Upper lobe of left lung (tissue), 6 donors: ENCODE data around the gene H2AZ2. TPM values are rescaled to one million over a fixed set of nuclear protein-coding genes. Genes with fewer than 3 reads are reported as not detected.
A peak's percentile ranks its signal among the peaks of the same experiment; 100 is the strongest.

Source experiments
- ATAC-seq, 2 donors: fragments of 200-7000 bp; cut with Tn5 transposase; one replicate each; pipeline ENCODE4 v1.9.1; 2022; ENCODE audit warnings: mild to moderate bottlenecking in 2 of 2, moderate library complexity in 2 of 2; ENCODE audit not compliant: low FRiP score in 2 of 2
- DNase-seq, 2 donors: peaks; one replicate each; pipeline ENCODE4 v3.0.0-alpha.2; 2019 to 2020
- H3K27ac ChIP-seq, 4 donors: fragments of 200-600 bp; sonication (generic); one replicate each; pipeline ENCODE4 v1.5.1; 2016 to 2019
- H3K27me3 ChIP-seq, 4 donors: fragments of 200-600 bp; sonication (generic); one replicate each; pipeline ENCODE4 v1.5.1; 2017 to 2019
- H3K36me3 ChIP-seq, 4 donors: fragments of 200-600 bp; sonication (generic); one replicate each; pipeline ENCODE4 v1.5.1; 2016 to 2019
- H3K4me1 ChIP-seq, 4 donors: fragments of 200-600 bp; sonication (generic); one replicate each; pipeline ENCODE4 v1.5.1; 2018 to 2019
- H3K4me3 ChIP-seq, 4 donors: fragments of 200-600 bp; sonication (generic); one replicate each; pipeline ENCODE4 v1.5.1; 2017 to 2019; ENCODE audit warnings: mild to moderate bottlenecking in 2 of 4, moderate library complexity in 1 of 4
- H3K9me3 ChIP-seq, 4 donors: fragments of 200-600 bp; sonication (generic); one replicate each; pipeline ENCODE4 v1.5.1; 2018 to 2019
- CTCF ChIP-seq, 6 experiments: fragments of 450-650 bp in 4 of 6; fragments of 200-600 bp in 2 of 6; sonication (generic) in 2 of 6; IDR thresholded peaks; one replicate each; pipeline ENCODE4 v1.5.1; 2016 to 2019; ENCODE audit warnings: antibody characterized with exemption in 6 of 6
- EP300 ChIP-seq, 4 donors: sonication (generic); formaldehyde crosslinking; IDR thresholded peaks; one replicate each; pipeline ENCODE4 v1.5.1; 2017; ENCODE audit warnings: antibody characterized with exemption in 4 of 4, control low read depth in 2 of 4
- POLR2A ChIP-seq, 4 donors: fragments of 450-650 bp; IDR thresholded peaks; one replicate each; pipeline ENCODE4 v1.5.1; 2016 to 2017; ENCODE audit warnings: antibody characterized with exemption in 4 of 4, mild to moderate bottlenecking in 2 of 4
- POLR2AphosphoS5 ChIP-seq, 2 donors: sonication (generic); formaldehyde crosslinking; IDR thresholded peaks; one replicate each; pipeline ENCODE4 v1.5.1; 2017; ENCODE audit warnings: antibody characterized with exemption in 2 of 2
- WGBS, 2 donors: methylation state at CpG; one replicate each; pipeline ENCODE4 v1.1.5; 2017 to 2018; 5-methylcytosine and 5-hydroxymethylcytosine counted together
- total RNA-seq, 6 donors: library from RNA; depleted of rRNA in 4 of 6; stranded (reverse); fragments of >200 nt in 4 of 6; gene quantifications; one replicate each; pipeline versions ENCODE4 v1.1.0 to v1.2.1, GENCODE V29; 2016 to 2021
- donor health status: DM: no; HTN: no; CAD: no; lungs with moderate emphysema.
- donor health status: DM: no; HTN: yes; CAD: no; lungs with severe emphysema.

The H2AZ2 gene
- total RNA-seq, 6 donors from 2014 or later, result 46.1 to 151 (median 133) TPM

DNA sequence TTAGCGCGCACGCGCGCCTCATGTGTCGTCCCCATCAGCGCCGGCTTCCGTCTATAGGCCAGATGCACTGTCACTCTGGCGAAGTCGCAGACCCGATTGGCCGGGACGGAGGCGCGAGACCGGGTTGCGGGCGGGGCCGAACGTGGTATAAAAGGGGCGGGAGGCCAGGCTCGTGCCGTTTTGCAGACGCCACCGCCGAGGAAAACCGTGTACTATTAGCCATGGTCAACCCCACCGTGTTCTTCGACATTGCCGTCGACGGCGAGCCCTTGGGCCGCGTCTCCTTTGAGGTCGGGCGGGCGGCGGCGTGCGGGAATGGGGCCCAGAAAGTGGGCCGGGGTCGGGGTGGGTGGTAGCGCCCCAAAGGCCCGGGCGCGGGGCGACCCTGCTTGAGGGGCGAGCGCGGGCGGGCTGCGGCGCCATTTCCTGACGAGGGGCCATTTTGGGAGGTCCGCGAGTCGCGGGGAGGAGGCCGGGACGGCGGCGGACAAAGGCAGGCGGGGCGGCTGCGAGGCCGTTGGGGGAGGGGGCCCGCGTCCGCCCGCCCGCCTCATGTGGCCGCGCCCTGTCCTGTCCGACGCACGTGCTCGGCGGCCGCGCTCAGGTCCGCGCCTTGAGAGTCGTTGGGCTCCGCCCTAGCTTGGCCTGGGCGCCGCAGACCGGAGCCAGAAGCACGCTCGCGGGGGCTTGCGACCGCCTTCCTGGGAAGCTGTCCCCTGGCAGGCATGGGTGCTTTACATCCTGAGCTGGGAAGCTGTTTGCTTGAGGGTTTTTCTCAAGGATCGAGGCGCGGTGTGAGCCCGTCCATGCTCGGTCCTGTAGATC lies 51.2 kb downstream of the H2AZ2 start, which contains the start of gene PPIA:
PPIA (plus strand) TSS at position 178 of the 825 bp plus-strand sequence; CDS start at position 222, 44 bp downstream.
- peak; percentile 96 to 97 for ATAC-seq
- TF ChIP-seq EP300 (IDR thresholded peaks at IDR 0.05) (no peak), CTCF (IDR thresholded peaks at IDR 0.05) (peak in 2 of 6 experiments; percentile 5 to 7), POLR2AphosphoS5 (IDR thresholded peaks at IDR 0.05) (peak; percentile 87 to 94), POLR2A (IDR thresholded peaks at IDR 0.05) (peak in 3 of 4 donors; percentile 91 to 97 (median 97))
- 0% methylated on average over 38 to 42 of the region's 99 CpGs for WGBS, 2 donors

GRCh38 chr7:44796034-44796503 lies 51.8 kb downstream of the H2AZ2 start:
- no peak for TF ChIP-seq EP300 (IDR thresholded peaks at IDR 0.05)
- H3K27ac ChIP-seq, result peak overlapping the region; percentile 97 to 100 (median 100)
- peaks cover 11 to 22% (median 16%) of the 10 kb centered on the region in 4 donors for H3K36me3 ChIP-seq
- no peaks in the 10 kb centered on the region for H3K9me3 ChIP-seq
- peak; percentile 31 to 46 for ATAC-seq
- H3K4me1 ChIP-seq, result peaks cover 23 to 37% (median 28%) of the 10 kb centered on the region in 4 donors
- WGBS, 2 donors, result 0% methylated on average over 7 to 15 of the region's 59 CpGs
- H3K4me3 ChIP-seq, result peak overlapping the region; percentile 74 to 80 (median 76)
- H3K27me3 ChIP-seq, result no peaks in the 10 kb centered on the region
- DNase-seq, result no peak

More for the DNA sequence above, 51.2 kb downstream of the H2AZ2 start, which contains the start of gene PPIA:
- H3K27ac ChIP-seq, result peak within 1 kb of the TSS; percentile 97 to 100 (median 100)
- H3K36me3 ChIP-seq, result peaks cover 14 to 29% (median 21%) of the 10 kb centered on the region in 4 donors
- peaks cover 23 to 37% (median 28%) of the 10 kb centered on the region in 4 donors for H3K4me1 ChIP-seq
- no peaks in the 10 kb centered on the region for H3K9me3 ChIP-seq
- peak within 1 kb of the TSS; percentile 74 to 80 (median 76) for H3K4me3 ChIP-seq
- peak; percentile 96 to 99 for DNase-seq
- no peaks in the 10 kb centered on the region for H3K27me3 ChIP-seq

GRCh38 chr7:44794331-44794730 lies 53.6 kb downstream of the H2AZ2 start:
- ATAC-seq (no peak), DNase-seq (no peak)
- no peaks in the 10 kb centered on the region for H3K9me3 ChIP-seq
- H3K4me1 ChIP-seq, result peaks cover 20 to 25% (median 21%) of the 10 kb centered on the region in 4 donors
- WGBS, 2 donors, result 41 to 58% methylated on average over 3 of the region's 3 CpGs
- no peak overlapping the region for H3K27ac ChIP-seq
- H3K36me3 ChIP-seq, result peaks cover 0 to 5% (median under 1%) of the 10 kb centered on the region in 4 donors
- no peaks in the 10 kb centered on the region for H3K27me3 ChIP-seq
- no peak overlapping the region for H3K4me3 ChIP-seq
- TF ChIP-seq CTCF (IDR thresholded peaks at IDR 0.05) (no peak), POLR2A (IDR thresholded peaks at IDR 0.05) (no peak), POLR2AphosphoS5 (IDR thresholded peaks at IDR 0.05) (no peak), EP300 (IDR thresholded peaks at IDR 0.05) (no peak)

- no peak overlapping the region for H3K4me3 ChIP-seq
- H3K4me1 ChIP-seq, result peaks cover 16 to 21% (median 18%) of the 10 kb centered on the region in 4 donors
Measured at GRCh38 chr7:44793919-44794318, 54.0 kb downstream of the H2AZ2 start.

More at GRCh38 chr7:44793919-44794318, 54.0 kb downstream of the H2AZ2 start:
- no peaks in the 10 kb centered on the region for H3K27me3 ChIP-seq
- TF ChIP-seq POLR2A (IDR thresholded peaks at IDR 0.05), result no peak
- TF ChIP-seq EP300 (IDR thresholded peaks at IDR 0.05), result no peak
- TF ChIP-seq POLR2AphosphoS5 (IDR thresholded peaks at IDR 0.05), result no peak
- no peak for TF ChIP-seq CTCF (IDR thresholded peaks at IDR 0.05)
- DNase-seq (no peak), ATAC-seq (no peak)
- no peak overlapping the region for H3K27ac ChIP-seq
- peaks cover 0 to under 1% (median 0%) of the 10 kb centered on the region in 4 donors for H3K36me3 ChIP-seq
- WGBS, 2 donors, result 65 to 78% methylated on average over 5 of the region's 5 CpGs
- no peaks in the 10 kb centered on the region for H3K9me3 ChIP-seq
